HG02981 (cell line): ENCODE data around the gene BABAM2.
A peak's percentile ranks its signal among the peaks of the same experiment; 100 is the strongest.
"Not testable (repeated sequence)": the region's sequence is repeated elsewhere in the genome, so short reads cannot be mapped to it uniquely, and the experiment has no call there.

ENCODE experiments used
- ATAC-seq: cut with Tn5 transposase; IDR thresholded peaks from one replicate; pipeline ENCODE4 v1.9.1; 2021; ENCODE audit warnings: mild to moderate bottlenecking, moderate library complexity; ENCODE audit not compliant: unreplicated experiment

Gene BABAM2

DNA sequence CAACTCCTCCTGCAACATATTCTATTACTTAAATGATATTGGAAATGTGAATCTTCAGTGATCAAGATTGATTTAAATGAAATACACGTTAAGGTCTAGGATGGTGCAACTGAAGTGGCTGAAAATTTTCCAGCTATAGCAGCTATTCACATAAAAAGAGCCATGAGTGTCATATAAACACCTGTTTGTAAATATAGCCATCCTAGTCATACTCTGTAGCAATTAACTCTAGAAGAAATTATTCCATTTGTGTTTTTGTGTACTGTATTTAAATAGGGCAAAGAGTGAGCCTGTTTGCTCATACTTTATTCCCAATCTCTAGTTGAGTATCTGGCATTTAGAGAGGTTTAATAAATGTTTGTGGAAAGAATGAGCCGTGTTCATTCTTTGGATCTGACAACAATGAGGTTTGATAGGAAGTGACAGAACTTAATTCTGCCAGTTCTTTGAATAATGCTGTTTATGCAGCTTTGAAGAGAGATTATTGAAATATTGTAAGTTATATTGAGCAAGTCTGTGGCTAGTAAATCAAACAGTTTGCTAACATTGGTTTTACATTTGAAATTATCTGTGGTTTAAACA is 49.7 kb downstream of the BABAM2 start:
- no peak for ATAC-seq

DNA sequence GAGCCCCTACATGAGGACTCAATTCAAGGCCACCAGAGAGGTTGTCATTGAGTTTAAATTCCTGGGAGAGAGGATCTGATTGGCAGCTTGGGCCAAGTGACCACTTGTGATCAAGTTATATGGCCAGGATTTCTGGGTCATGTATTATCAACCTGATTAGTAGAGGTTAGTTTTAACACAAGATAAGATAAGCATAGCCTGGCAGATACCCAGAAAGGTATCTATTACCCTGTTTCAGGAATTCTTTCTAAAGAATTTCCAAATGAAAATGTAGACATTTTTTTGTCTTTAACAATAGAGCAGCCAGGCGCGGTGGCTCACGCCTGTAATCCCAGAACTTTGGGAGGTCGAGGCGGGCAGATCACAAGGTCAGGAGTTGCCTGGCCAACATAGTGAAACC is 50.5 kb downstream of the BABAM2 start:
- ATAC-seq = no peak

DNA sequence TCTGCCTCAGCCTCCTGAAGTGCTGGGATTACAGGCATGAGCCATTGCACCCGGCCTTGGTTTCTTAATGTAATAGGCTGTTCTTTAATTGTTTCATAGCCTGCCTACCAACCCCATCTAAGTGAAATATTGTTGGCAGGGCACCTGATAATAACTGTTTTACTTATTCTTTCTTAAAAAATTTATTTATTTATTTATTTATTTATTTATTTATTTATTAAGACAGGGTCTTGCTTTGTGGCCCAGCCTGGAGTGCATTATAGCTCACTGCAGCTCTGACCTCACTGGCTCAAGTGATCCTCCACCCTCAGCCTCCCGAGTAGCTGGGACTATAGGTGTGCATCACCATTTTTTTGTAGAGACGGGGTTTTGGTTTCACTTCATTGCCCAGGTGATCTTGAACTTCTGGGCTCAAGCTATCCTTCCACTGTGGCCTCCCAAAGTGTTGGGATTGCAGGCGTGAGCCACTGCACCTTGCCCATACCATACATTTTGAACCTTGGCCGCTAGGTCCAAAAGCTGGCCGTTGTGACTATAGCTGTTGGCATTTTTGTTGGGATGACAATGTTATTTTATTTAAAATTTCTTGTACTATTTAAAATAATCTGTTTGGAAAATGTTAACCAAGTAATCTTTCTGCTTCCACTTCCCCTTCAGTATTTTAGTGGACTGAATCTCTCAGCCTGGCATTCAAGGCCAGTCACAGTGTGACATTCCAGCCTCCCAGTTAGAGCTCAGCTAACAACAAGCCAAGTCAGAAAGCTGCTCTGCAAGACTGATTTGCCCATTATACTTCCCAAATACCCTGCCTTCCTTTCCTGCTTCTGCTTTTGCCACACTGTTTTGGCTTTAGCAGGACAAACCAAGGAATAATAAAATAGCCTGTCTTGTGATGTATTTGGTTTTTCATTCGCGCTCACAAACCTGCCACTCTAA is 52.4 kb downstream of the BABAM2 start:
- ATAC-seq = no peak

DNA sequence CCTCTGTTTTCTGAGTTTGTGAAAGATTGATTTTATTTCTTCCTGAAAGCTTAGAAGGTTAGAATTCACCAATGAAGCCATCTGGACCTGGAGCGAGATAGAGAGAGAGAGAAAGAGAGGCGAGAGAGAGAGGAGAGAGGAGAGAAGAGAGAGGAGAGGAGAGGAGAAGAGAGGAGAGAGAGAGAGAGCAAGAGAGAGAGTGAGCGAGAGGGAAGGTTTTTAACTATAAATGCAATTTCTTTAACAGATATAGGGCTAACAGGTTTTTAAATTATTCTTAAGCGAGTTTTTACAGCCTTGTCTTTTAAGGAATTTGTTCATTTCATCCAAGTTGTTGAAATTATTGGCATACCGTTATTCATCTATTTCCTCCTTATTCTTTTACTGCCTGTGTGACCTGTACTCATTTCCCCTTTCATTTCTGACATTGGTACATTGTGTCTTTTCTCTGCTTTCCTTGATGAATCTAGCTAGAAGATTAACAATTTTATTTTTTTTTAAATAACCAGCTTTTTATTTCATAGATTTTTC is 56.1 kb downstream of the BABAM2 start:
- ATAC-seq = no peak

DNA sequence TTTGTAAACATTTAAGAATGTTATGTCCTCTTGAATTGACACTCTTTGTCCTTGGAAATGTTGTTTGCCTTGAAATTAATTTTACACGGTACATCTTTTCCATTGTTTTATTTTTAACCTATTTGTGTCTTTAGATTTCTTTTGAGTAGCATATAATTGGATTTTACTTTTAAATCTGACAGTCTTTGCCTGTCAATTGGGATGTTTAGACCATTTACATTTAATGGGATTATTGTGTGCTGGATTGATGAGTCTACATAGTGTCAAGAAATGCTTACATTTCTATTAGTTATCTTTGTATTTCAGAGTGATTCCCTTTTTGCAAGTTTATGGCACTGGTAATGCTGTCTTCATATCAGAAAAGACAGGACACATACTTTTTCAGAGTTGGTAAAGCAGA is 61.5 kb downstream of the BABAM2 start:
- no peak for ATAC-seq

DNA sequence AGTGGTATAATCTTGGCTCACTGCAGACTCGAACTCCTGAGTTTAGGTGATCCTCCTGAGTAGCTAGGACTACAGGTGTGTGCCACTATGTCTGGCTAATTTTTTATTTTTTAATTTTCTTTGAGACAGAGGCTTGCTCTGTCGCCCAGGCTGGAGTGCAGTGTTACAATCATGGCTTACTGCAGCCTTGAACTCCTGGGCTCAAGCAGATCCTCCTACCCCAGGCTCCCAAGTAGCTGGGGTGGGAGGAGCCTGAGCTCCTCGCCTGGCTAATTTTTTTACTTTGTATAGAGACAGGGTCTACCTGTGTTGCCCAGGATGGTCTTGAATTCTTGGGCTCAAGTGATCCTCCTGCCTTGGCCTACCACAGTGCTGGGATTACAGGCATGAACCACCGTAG is 62.5 kb downstream of the BABAM2 start:
- ATAC-seq = no peak

DNA sequence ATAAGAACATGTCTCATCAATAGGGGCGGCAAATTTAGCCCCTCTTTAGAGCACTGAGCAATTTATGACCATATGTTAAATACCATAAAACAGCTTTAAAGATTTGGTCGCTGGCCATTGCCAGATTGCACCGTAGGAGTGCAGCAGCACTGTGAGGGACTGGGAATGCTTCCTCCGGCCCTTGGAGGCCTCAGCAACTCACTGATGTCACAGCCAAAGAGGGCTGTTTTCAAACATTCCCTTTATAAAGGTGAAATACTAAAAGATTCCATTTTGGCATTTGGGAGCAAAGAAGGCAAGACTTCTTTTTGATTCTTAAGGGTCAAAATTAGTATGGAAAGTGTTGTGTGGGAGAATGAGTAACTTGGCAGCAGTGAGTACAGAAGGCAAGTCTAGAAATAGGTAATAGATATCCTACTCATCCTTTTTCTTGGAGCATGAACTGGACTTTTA is 63.7 kb downstream of the BABAM2 start:
- ATAC-seq = peak; percentile 17

DNA sequence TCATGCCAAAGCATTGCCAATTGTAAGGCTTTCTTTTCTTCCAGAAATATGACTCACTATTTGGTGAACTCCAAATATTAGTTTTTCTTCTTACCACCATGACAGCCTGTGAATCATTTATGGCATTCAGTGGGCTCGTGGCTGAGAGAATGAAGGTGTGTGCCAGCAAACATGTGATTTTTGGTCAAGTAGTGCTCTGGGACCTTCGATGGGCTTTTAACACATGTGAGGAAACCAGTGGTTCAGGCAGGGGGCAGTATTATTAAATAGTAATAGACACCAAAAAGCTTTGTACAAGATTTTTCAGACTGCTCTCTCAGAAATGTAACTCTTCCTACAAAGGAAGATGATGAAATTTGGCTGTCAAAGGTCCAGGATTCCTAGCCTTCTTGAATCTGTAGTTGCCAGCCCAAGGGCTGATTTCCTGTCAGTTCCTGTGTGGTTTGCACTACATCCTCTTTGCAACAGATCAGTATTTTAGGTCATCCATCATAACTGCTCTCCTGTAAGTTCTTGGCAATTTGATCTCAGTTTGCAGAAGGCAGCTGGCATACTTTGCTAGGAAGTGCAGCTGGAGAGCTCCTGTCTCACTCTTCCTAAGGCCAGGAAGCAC is 64.3 kb downstream of the BABAM2 start:
- ATAC-seq = peak; percentile 72

DNA sequence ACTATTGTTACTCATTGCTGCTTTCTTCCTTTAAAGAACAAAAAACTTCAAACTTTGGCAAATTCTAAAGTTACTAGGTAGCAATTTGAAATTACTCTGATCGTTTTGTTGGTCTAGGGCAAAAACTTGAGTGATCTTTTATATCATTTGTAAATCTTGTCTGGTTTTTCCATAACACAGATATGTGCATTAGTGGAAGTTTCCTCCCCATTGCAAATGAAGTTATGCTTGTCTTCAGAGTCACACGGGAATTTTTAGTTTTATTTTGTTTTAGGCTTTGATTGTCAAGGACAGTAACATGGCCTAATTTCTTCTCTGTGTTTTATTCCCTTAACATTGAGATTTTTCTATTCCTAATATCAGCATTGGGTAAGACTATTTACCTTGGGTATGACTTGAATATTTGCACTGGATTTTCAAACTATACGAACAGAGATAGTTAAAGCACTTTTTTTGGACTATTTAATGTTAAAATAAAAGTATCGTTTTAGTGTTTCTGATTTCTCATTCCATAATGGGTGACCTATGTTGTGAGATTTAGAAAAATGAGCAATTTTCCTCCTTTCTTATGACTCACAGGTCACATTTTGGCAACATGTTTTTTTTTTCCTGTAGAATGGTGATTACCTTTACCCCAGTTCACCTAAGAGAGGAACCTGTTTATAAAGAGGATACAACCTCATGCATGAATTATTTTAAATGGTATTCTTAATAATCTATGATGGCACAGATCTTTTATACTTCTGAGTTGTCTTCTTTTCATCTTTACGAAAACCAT is 65.0 kb downstream of the BABAM2 start:
- ATAC-seq = no peak

DNA sequence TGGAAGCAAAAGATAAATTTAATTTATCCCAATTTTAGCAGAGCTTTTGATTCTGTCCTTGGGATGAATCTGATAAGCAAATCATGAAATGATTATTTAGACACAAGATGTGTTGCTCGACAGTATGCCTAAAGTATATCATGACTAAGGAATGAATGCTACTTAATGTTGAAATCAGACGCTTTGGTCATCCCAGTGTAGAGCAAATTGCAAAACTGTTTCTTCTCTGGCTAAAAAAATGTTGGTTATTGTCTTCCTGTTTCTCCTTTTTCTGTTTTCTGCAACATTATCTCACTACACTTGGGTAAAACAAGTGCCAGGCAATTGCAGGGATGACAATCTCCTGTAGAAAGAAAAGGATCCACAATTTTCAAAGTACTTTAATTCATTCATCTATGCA is 66.4 kb downstream of the BABAM2 start:
- ATAC-seq = no peak

DNA sequence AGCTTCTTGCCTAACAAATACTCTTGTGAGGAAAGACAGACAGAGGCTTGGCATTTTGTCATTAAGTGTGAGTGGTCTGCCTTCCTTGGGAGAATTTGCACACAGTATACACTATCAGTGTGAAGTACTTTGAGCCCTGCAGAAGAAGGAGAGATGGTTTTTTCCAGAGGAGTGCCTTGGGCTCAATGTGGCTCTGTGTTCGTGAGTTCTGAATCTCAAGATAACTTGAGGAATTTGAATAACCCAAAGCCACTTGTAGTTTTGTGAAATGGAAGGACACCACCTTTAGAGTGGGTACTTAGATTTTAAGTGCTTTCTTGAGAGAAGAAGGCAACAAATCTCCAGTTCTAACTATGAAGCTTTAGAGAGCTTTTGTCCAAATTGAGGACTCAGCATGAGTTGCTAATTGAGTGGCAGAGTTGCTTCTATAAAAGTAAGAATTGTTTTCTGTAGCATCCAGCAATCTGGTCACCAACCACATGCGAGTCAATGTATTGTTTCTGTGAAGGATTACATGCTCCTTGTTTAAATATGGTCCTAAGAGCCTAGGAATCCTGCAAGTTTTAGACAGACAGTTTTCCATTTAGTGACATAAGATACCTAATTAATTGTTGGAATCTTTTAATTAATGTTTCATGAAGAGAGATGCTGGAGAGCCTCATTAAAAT is 68.3 kb downstream of the BABAM2 start:
- no peak for ATAC-seq

DNA sequence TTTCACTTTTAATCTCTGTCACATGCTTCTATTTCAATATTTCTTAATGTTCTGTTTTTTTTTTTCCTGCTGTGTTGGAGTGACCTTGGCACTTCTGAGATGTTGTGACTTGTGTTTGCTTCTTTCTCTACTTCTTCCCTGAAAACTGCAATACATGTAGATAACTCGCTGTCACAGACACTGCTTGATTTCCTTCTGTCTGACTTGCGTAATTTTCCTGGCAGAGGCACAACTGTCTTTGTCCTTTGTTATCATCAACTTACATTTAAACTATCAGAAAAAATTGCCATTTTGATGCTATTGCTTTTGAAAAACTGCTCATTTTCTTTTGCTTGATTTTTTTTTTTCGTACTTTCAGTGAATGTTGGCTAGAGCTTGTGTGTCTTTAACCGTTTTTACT is 69.0 kb downstream of the BABAM2 start:
- ATAC-seq = no peak

DNA sequence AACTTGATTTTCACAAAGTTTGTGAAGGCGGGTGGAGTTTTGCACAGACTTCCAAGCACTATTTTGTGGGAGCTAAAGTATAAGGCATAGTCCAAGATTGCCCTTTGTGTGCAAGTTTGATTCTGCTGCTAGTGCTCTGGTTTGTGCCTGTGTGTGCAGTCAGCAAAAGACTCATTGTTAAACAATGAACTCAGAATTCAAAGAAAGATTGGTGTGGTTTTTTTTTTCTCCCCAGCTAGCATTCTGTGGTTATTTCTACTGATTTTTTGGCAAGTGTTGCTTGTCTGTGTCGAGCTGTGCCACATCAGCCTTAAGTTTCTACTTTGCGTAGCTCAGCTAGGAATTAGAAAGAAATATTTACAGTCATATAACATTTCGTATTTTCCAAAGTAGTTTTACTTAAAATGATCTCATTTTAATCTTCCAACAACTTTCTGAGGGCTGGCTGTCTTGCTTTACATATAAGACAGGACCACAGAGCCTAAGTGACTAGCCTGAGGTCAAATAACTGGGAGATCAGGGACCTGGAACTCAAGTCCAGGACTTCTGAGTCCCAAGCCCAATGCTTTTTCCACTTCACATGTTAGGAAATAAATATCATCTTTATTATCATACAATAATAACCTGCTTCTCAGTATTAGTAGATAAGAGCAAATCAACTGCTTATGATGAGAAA is 69.8 kb downstream of the BABAM2 start:
- ATAC-seq = no peak

DNA sequence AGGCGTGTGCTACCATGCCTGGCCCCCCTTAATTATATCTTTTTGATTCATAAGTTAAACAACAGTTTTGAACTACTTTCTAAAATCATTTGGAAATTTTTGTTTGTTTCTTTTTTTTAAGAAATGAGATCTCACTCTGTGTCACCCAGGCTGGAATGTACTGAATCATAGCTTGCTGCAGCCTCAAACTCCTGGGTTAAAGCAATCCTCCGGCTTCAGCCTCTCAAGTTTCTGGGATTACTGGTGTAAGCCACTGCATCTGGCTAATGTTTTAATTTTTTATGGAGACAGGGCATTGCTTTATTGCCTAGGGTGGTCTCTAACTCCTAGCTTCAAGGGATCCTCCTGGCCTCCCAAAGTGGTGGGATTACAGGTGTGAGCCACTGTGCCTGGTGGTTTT is 71.5 kb downstream of the BABAM2 start:
- no peak for ATAC-seq

DNA sequence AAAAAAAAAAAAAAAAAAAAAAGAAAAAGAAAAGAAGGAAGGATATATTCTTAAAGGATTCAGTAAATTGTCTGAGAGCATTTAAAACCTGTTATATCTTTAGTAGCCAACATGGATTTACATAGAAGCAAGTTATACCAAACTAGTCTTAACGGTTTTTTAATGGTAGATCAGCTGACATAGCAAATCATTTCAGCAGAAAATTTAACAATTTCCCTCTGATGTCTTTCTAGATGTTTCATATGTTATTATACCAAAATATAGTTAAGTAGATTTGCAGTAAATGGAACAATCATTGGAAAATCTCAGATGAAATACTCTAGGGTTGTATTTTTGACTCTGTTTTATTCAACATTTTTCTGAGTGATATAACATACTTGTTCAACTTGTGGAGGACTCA is 72.9 kb downstream of the BABAM2 start:
- no peak for ATAC-seq

DNA sequence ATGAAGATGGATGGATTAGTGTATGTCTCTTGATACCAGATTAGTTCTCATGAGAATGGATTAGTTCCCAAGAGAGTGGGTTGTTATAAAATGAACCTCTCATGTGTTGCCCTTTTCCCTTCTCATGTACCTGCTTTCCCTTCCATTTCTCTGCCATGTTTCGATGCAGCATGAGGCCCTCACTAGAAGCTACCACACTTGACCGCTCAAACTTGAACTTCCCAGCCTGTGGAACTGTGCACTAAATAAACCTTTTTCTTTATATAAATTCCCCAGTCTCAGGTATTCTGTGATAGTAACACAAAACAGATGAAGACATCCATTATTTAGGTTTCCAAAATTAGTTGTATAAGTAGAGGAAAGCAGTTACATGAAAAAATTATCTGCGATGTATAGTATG is 73.5 kb downstream of the BABAM2 start:
- no peak for ATAC-seq

DNA sequence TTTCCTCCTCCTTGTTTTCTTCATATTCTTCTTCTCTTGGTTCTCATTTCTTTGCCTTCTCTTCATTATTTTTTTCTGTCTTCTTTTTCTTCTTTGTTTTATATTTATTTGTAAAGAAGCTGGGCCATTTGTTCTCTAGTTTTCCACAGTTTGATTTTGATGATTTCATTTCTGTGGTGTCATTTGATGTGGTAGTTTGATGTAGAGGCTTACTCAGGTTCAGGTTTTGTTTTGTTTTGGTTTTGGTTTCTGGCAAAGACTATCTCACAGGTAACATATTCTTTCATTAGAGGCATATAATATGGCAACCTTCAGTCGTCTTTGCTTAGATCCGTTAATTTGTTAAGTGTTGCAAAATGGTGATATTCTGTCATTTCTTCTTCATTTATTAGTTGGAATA is 75.3 kb downstream of the BABAM2 start:
- no peak for ATAC-seq

DNA sequence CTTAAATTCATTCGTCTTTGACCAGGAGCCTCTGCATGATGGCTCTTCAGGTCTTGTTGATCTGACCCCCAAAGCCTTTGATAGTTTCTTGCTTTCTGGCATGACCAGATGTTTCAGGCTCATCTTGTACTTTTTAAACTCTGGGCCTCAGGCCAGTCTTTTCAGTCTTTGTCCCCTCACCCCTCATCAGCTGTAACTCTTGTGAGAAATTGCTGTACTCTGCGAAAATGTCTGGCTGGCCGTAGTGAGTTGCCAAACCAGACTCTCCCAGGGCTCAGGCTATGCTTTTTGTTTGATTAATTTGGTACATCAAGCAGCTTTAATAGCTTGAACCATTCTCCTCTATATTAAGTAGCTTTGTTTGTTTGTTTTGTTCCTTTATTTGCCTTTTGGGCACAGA is 75.9 kb downstream of the BABAM2 start:
- no peak for ATAC-seq

DNA sequence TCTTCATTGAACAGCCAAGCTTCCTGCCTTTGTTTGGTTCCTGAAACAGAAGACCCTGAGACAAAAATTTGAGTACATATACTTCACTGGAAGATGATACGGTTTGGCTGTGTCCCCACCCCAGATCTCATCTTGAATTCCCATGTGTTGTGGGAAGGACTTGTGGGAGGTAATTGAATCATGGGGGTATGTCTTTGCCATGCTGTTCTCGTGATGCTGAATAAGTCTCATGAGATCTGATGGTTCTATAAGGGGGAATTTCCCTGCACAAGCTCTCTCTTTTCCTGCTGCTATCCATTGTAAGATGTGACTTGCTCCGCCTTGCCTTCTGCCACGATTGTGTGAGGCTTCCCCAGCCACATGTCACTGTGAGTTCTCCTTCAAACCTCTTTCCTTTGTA is 76.5 kb downstream of the BABAM2 start:
- ATAC-seq = no peak

DNA sequence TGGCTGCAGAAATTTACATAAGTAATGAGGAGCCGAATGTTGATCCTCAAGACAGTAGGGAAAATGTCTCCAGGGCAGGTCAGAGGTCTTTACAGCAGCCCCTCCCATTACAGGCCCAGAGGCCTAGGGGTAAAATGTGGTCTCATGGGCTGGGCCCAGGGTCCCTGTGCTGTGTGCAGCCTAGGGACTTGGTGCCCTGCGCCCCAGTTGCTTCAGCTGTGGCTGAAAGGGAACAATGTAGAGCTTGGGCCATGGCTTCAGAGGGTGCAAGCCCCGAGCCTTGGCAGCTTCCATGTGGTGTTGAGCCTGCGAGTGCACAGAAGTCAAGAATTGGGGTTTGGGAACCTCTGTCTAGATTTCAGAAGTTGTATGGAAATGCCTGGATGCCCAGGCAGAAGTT is 77.5 kb downstream of the BABAM2 start:
- ATAC-seq = not testable (repeated sequence)
